Neural cell (in vitro differentiated cells): ENCODE measurements around the gene NPLOC4. TPM values are rescaled to one million over a fixed set of nuclear protein-coding genes. Genes with fewer than 3 reads are reported as not detected.

Experiments
- H2AFZ ChIP-seq: fragments of 200-600, 300-800 bp; sonication (generic), shearing (Covaris generic); 2 replicates; pipeline ENCODE4 v1.6.0; 2014; ENCODE audit warnings: low read depth, mild to moderate bottlenecking, antibody characterized with exemption, low read length, moderate library complexity
- H3F3A ChIP-seq: fragments of 200-600 bp; shearing (Covaris generic); 2 replicates; pipeline ENCODE4 v1.6.1; 2016; ENCODE audit warnings: mild to moderate bottlenecking, moderate library complexity, mixed read lengths, antibody characterized with exemption, low read length; ENCODE audit not compliant: insufficient read depth, poor library complexity, severe bottlenecking
- H3K27ac ChIP-seq: fragments of 200-600, 300-800 bp; sonication (generic), shearing (Covaris generic); 2 replicates; pipeline ENCODE4 v1.5.1; 2014; ENCODE audit warnings: mild to moderate bottlenecking, low read length, moderate library complexity
- H3K27me3 ChIP-seq: fragments of 300-800, 200-600 bp; sonication (generic), shearing (Covaris generic); 2 replicates; pipeline ENCODE4 v1.6.0; 2014; ENCODE audit warnings: mild to moderate bottlenecking, low read depth, low read length, moderate library complexity; ENCODE audit not compliant: insufficient read depth
- H3K36me3 ChIP-seq: fragments of 300-800, 200-600 bp; sonication (generic), shearing (Covaris generic); 2 replicates; pipeline ENCODE4 v1.5.1; 2014; ENCODE audit warnings: mild to moderate bottlenecking, antibody characterized with exemption, low read length, moderate library complexity; ENCODE audit not compliant: insufficient read depth
- H3K4me2 ChIP-seq: fragments of 300-800, 200-600 bp; sonication (generic), shearing (Covaris generic); 2 replicates; pipeline ENCODE4 v1.6.0; 2014; ENCODE audit warnings: mild to moderate bottlenecking, low read length
- H3K4me3 ChIP-seq: fragments of 300-800, 200-600 bp; sonication (generic), shearing (Covaris generic); 2 replicates; pipeline ENCODE4 v1.5.1; 2014; ENCODE audit warnings: mild to moderate bottlenecking, low read length, moderate library complexity
- H3K79me2 ChIP-seq: fragments of 200-600 bp; shearing (Covaris generic); replicated peaks from 2 replicates; pipeline ENCODE4 v1.6.0; 2014; ENCODE audit warnings: mild to moderate bottlenecking, low read length, moderate library complexity; ENCODE audit not compliant: insufficient read depth
- H3K9ac ChIP-seq: fragments of 300-800, 200-600 bp; sonication (generic), shearing (Covaris generic); 2 replicates; pipeline ENCODE4 v1.6.1; 2016; ENCODE audit warnings: mild to moderate bottlenecking, low read length, mixed read lengths
- H3K9me2 ChIP-seq: fragments of 200-600 bp; shearing (Covaris generic); 2 replicates; pipeline ENCODE4 v1.6.1; 2016; ENCODE audit warnings: mild to moderate bottlenecking, low read length, mixed read lengths; ENCODE audit not compliant: insufficient read depth
- H3K9me3 ChIP-seq: fragments of 200-600, 300-800 bp; sonication (generic), shearing (Covaris generic); 2 replicates; pipeline ENCODE4 v1.6.1; 2016; ENCODE audit warnings: mild to moderate bottlenecking, mixed run types, low read length, moderate library complexity, mixed read lengths
- H4K20me1 ChIP-seq: fragments of 200-600 bp; shearing (Covaris generic); 2 replicates; pipeline ENCODE4 v1.6.1; 2016; ENCODE audit warnings: mild to moderate bottlenecking, mixed run types; ENCODE audit not compliant: insufficient read depth
- CTCF ChIP-seq: fragments of 450-650 bp; IDR thresholded peaks from 2 replicates; pipeline ENCODE4 v1.5.1; 2014; ENCODE audit warnings: antibody characterized with exemption, mild to moderate bottlenecking, moderate library complexity; ENCODE audit not compliant: poor library complexity, severe bottlenecking
- EP300 ChIP-seq: fragments of 450-650 bp; conservative IDR thresholded peaks from 2 replicates; pipeline ENCODE4 v1.6.1; 2014; ENCODE audit warnings: antibody characterized with exemption, mild to moderate bottlenecking, moderate library complexity; ENCODE audit not compliant: poor library complexity, severe bottlenecking
- EZH2 ChIP-seq: fragments of 200-600, 300-800 bp; shearing (Covaris generic), sonication (generic); IDR thresholded peaks from 2 replicates; pipeline ENCODE4 v1.6.1; 2014; ENCODE audit warnings: antibody characterized with exemption, low read length, borderline replicate concordance, mild to moderate bottlenecking; ENCODE audit not compliant: insufficient read depth, poor library complexity, severe bottlenecking
- MXI1 ChIP-seq: fragments of 450-650 bp; conservative IDR thresholded peaks from 2 replicates; pipeline ENCODE4 v1.6.1; 2014; ENCODE audit warnings: antibody characterized with exemption, mild to moderate bottlenecking; ENCODE audit not compliant: poor library complexity, severe bottlenecking
- POLR2AphosphoS5 ChIP-seq: IDR thresholded peaks from 2 replicates; pipeline ENCODE4 v1.6.1; 2012
- RAD21 ChIP-seq: fragments of 450-650 bp; conservative IDR thresholded peaks from 2 replicates; pipeline ENCODE4 v1.6.1; 2014; ENCODE audit warnings: antibody characterized with exemption, mild to moderate bottlenecking, moderate library complexity
- REST ChIP-seq: IDR thresholded peaks from 2 replicates; pipeline ENCODE4 v1.6.1; 2012; ENCODE audit warnings: borderline replicate concordance
- SMC3 ChIP-seq: fragments of 450-650 bp; conservative IDR thresholded peaks from 2 replicates; pipeline ENCODE4 v1.6.1; 2014; ENCODE audit warnings: antibody characterized with exemption, mild to moderate bottlenecking, moderate library complexity; ENCODE audit not compliant: poor library complexity
- TAF1 ChIP-seq: IDR thresholded peaks from 2 replicates; pipeline ENCODE4 v1.6.1; 2012; ENCODE audit warnings: low read depth
- polyA plus RNA-seq: library from polyadenylated mRNA; depleted of rRNA; stranded (reverse); fragments of >200 nt; gene quantifications from 2 replicates; pipeline ENCODE4 v1.2.3, GENCODE V29; 2014

NPLOC4 gene
- polyA plus RNA-seq, 1 donor from 2014 or later = 32.3 TPM

GRCh38 chr17:81558941-81559806 lies 77.7 kb downstream of the NPLOC4 start:
- H3K27ac ChIP-seq = no peak overlapping the region
- H3F3A ChIP-seq = no peaks in the 10 kb centered on the region
- no peaks in the 10 kb centered on the region for H3K79me2 ChIP-seq
- no peak overlapping the region for H3K4me2 ChIP-seq
- H3K27me3 ChIP-seq = no peaks in the 10 kb centered on the region
- no peak overlapping the region for H3K4me3 ChIP-seq
- no peaks in the 10 kb centered on the region for H3K36me3 ChIP-seq
- no peaks in the 10 kb centered on the region for H4K20me1 ChIP-seq
- no peak overlapping the region for H2AFZ ChIP-seq
- TF ChIP-seq EZH2 (no peak), CTCF (no peak), REST (no peak), SMC3 (no peak), RAD21 (no peak), TAF1 (no peak), EP300 (no peak), POLR2AphosphoS5 (no peak), MXI1 (no peak)
- H3K9me3 ChIP-seq = no peaks in the 10 kb centered on the region
- H3K9me2 ChIP-seq = no peaks in the 10 kb centered on the region
- H3K9ac ChIP-seq = no peak overlapping the region

- H3K36me3 ChIP-seq = no peaks in the 10 kb centered on the region
Measured at GRCh38 chr17:81558115-81558468, 78.8 kb downstream of the NPLOC4 start.

More at GRCh38 chr17:81558115-81558468, 78.8 kb downstream of the NPLOC4 start:
- Histone ChIP-seq H3K9ac (no peak overlapping the region), H3K9me2 (no peaks in the 10 kb centered on the region), H3K79me2 (no peaks in the 10 kb centered on the region), H3F3A (no peaks in the 10 kb centered on the region), H3K4me2 (no peak overlapping the region), H3K9me3 (no peaks in the 10 kb centered on the region), H4K20me1 (no peaks in the 10 kb centered on the region), H3K4me3 (no peak overlapping the region), H3K27me3 (no peaks in the 10 kb centered on the region), H3K27ac (no peak overlapping the region), H2AFZ (no peak overlapping the region)
- TF ChIP-seq SMC3 = no peak
- no peak for TF ChIP-seq EP300
- TF ChIP-seq MXI1 = no peak
- no peak for TF ChIP-seq EZH2
- TF ChIP-seq CTCF = no peak
- no peak for TF ChIP-seq RAD21
- TF ChIP-seq TAF1 = no peak
- TF ChIP-seq REST = no peak
- TF ChIP-seq POLR2AphosphoS5 = no peak
